Measurements from ENCODE around the gene TAB2. TPM values are rescaled to one million over a fixed set of nuclear protein-coding genes. Genes with fewer than 3 reads are reported as not detected.
A peak's percentile ranks its signal among the peaks of the same experiment; 100 is the strongest.

TAB2 gene
- total RNA-seq, 4 donors from 2014 or later = 43.6 to 89.9 (median 64.7) TPM

- WGBS, 2 donors (ENCODE audit: low coverage in 1 of 2) = 88% methylated on average over 1 of the region's 1 CpG; no CpG with 5 or more reads in 1 of the 2 donors
- Histone ChIP-seq H3K4me1 (peaks cover 0 to 17% (median 9%) of the 10 kb centered on the region in 4 donors), H3K27ac (no peak overlapping the region), H3K4me3 (no peak overlapping the region), H3K9me3 (no peaks in the 10 kb centered on the region), H3K27me3 (no peaks in the 10 kb centered on the region), H3K36me3 (no peaks in the 10 kb centered on the region)
- intact Hi-C loops (cut with DNase I; ENCODE audit: low total_unique reads) = loop anchor here (10.0 kb wide), 1 partner anchor 230 kb away; no protein-coding TSS in a partner anchor
- TF ChIP-seq POLR2AphosphoS5 (IDR thresholded peaks at IDR 0.05) (no peak), CTCF (IDR thresholded peaks at IDR 0.05) (no peak), POLR2A (IDR thresholded peaks at IDR 0.05) (no peak), EP300 (IDR thresholded peaks at IDR 0.05; ENCODE audit: low read depth) (no peak)
- no peak for DNase-seq
- in situ Hi-C loops (cut with MboI; ENCODE audit: low pct_ligation_motif_present in 1 of 4, low pct_unique_long_range_greater_than_20kb in 1 of 4, low sequenced_read_pairs in 3 of 4) = no loop called here
These were observed 3.1 kb upstream of the TAB2 start for GRCh38 chr6:149314325-149314905.

GRCh38 chr6:149316108-149316727, 1.3 kb upstream of the TAB2 start:
- no peaks in the 10 kb centered on the region for H3K27me3 ChIP-seq
- H3K27ac ChIP-seq = peak overlapping the region; percentile 95 to 100 (median 99)
- WGBS, 2 donors (ENCODE audit: low coverage in 1 of 2) = 32 to 38% methylated on average over 7 of the region's 7 CpGs
- no peaks in the 10 kb centered on the region for H3K36me3 ChIP-seq
- TF ChIP-seq EP300 (IDR thresholded peaks at IDR 0.05; ENCODE audit: low read depth) (no peak), POLR2A (IDR thresholded peaks at IDR 0.05) (no peak), POLR2AphosphoS5 (IDR thresholded peaks at IDR 0.05) (no peak), CTCF (IDR thresholded peaks at IDR 0.05) (no peak)
- DNase-seq = no peak
- intact Hi-C loops (cut with DNase I; ENCODE audit: low total_unique reads) (loop anchor here (10.0 kb wide), 1 partner anchor 231 kb away; no protein-coding TSS in a partner anchor), in situ Hi-C loops (cut with MboI; ENCODE audit: low pct_ligation_motif_present in 1 of 4, low pct_unique_long_range_greater_than_20kb in 1 of 4, low sequenced_read_pairs in 3 of 4) (no loop called here)
- no peaks in the 10 kb centered on the region for H3K9me3 ChIP-seq
- peak overlapping the region; percentile 77 to 96 (median 91) for H3K4me3 ChIP-seq
- H3K4me1 ChIP-seq = peaks cover 0 to 35% (median 25%) of the 10 kb centered on the region in 4 donors

- Histone ChIP-seq H3K27ac (peak overlapping the region; percentile 95 to 100 (median 99)), H3K4me3 (peak overlapping the region; percentile 77 to 96 (median 91)), H3K9me3 (no peaks in the 10 kb centered on the region), H3K4me1 (peaks cover 0 to 39% (median 28%) of the 10 kb centered on the region in 4 donors), H3K36me3 (no peaks in the 10 kb centered on the region), H3K27me3 (no peaks in the 10 kb centered on the region)
- in situ Hi-C loops (cut with MboI; ENCODE audit: low pct_ligation_motif_present in 1 of 4, low pct_unique_long_range_greater_than_20kb in 1 of 4, low sequenced_read_pairs in 3 of 4) = no loop called here
- DNase-seq = peak; percentile 90
- intact Hi-C loops (cut with DNase I; ENCODE audit: low total_unique reads) = loop anchor here (10.0 kb wide), 1 partner anchor 232 kb away; no protein-coding TSS in a partner anchor
- WGBS, 2 donors (ENCODE audit: low coverage in 1 of 2) = 1 to 10% methylated on average over 2 to 47 of the region's 96 CpGs
- TF ChIP-seq EP300 (IDR thresholded peaks at IDR 0.05; ENCODE audit: low read depth) (no peak), POLR2A (IDR thresholded peaks at IDR 0.05) (peak; percentile 83), POLR2AphosphoS5 (IDR thresholded peaks at IDR 0.05) (peak; percentile 54 to 77 (median 66)), CTCF (IDR thresholded peaks at IDR 0.05) (peak in 1 of 5 experiments; percentile 41)
These were observed 520 bp upstream of the TAB2 start for GRCh38 chr6:149316740-149317643.
